ACC112 (cell line): ENCODE data around the gene PLEKHA7.

Experiments used
- H2AFZ ChIP-seq: fragments of 200-600 bp; sonication (generic); one replicate; pipeline ENCODE4 v1.6.0; 2017; ENCODE audit warnings: antibody characterized with exemption, low read length; ENCODE audit not compliant: unreplicated experiment
- H3K27ac ChIP-seq: fragments of 200-600 bp; sonication (generic); 2 replicates; pipeline ENCODE4 v1.5.1; 2014; ENCODE audit warnings: low read depth, mild to moderate bottlenecking, antibody characterized with exemption, low read length, moderate library complexity
- H3K27me3 ChIP-seq: fragments of 200-600 bp; sonication (generic); 2 replicates; pipeline ENCODE4 v1.6.1; 2014; ENCODE audit warnings: mild to moderate bottlenecking, antibody characterized with exemption, low read length, moderate library complexity, mixed read lengths; ENCODE audit not compliant: insufficient read depth
- H3K36me3 ChIP-seq: fragments of 200-600 bp; sonication (generic); 2 replicates; pipeline ENCODE4 v1.6.1; 2016; ENCODE audit warnings: mild to moderate bottlenecking, antibody characterized with exemption, low read length, moderate library complexity, mixed read lengths; ENCODE audit not compliant: insufficient read depth
- H3K4me1 ChIP-seq: fragments of 200-600 bp; sonication (generic); one replicate; pipeline ENCODE4 v1.6.1; 2016; ENCODE audit warnings: low read length, mixed read lengths; ENCODE audit not compliant: insufficient read depth, unreplicated experiment, control insufficient read depth
- H3K4me3 ChIP-seq: fragments of 200-600 bp; sonication (generic); 2 replicates; pipeline ENCODE4 v1.5.1; 2014; ENCODE audit warnings: mild to moderate bottlenecking, low read depth, low read length
- H3K79me2 ChIP-seq: fragments of 200-600 bp; sonication (generic); one replicate; pipeline ENCODE4 v1.6.0; 2016; ENCODE audit warnings: low read length; ENCODE audit not compliant: control insufficient read depth, unreplicated experiment, insufficient read depth

The PLEKHA7 gene

DNA sequence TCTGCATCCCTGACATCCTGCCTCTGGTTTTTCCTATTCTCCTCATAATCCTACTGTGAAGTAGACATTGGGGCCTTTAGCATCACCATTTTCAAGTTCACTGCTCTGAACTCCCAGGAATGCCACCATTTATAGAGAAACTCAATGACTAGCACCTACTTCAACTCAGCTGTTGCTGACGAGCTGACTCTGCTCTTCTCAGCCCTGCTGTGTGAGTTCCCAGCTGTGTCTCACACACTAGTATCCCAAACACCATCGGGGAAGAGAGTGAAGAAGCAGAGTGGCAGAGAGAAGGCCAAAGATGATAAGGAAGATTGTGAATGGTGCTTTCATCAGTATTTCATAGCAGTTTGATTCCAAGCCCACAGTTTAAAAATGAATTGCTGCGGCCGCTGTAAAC is 71.9 kb downstream of the PLEKHA7 start:
- H2AFZ ChIP-seq = no peak overlapping the region
- H3K4me3 ChIP-seq = no peak overlapping the region
- no peaks in the 10 kb centered on the region for H3K36me3 ChIP-seq
- H3K27ac ChIP-seq = no peak overlapping the region
- no peaks in the 10 kb centered on the region for H3K27me3 ChIP-seq
- H3K4me1 ChIP-seq = no peaks in the 10 kb centered on the region
- no peaks in the 10 kb centered on the region for H3K79me2 ChIP-seq

- no peak overlapping the region for H3K27ac ChIP-seq
These were observed 72.3 kb downstream of the PLEKHA7 start for GRCh38 chr11:16941935-16942334.

GRCh38 chr11:16938061-16938460 is 76.2 kb downstream of the PLEKHA7 start:
- Histone ChIP-seq H3K36me3 (no peaks in the 10 kb centered on the region), H3K79me2 (no peaks in the 10 kb centered on the region), H3K4me3 (no peak overlapping the region), H3K27ac (no peak overlapping the region), H2AFZ (no peak overlapping the region), H3K27me3 (peaks cover 12% of the 10 kb centered on the region; the same call in 1 of the 2 replicates), H3K4me1 (no peaks in the 10 kb centered on the region)

More at GRCh38 chr11:16941935-16942334, 72.3 kb downstream of the PLEKHA7 start:
- no peaks in the 10 kb centered on the region for H3K27me3 ChIP-seq
- H2AFZ ChIP-seq = no peak overlapping the region
- no peaks in the 10 kb centered on the region for H3K36me3 ChIP-seq
- no peaks in the 10 kb centered on the region for H3K4me1 ChIP-seq
- no peak overlapping the region for H3K4me3 ChIP-seq
- H3K79me2 ChIP-seq = no peaks in the 10 kb centered on the region

DNA sequence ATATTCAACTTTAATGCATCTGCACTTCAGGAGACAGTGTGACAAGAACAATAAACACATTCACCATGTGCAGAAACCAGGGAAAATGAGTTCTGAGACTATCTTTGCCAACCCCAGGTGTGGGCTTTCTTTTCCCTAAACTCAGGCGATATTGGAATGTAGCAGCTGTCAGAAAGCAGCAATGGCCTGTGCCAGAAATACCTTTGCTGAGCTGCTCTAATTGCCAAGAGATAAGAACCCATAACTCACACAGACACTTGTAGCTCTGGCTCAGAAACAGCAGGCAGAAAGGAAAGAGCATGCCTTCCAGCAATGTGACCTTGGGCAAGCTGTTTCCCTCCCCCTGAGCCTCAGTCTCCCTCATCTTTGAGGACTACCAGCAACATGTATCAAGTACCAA is 77.6 kb downstream of the PLEKHA7 start:
- Histone ChIP-seq H3K4me1 (no peaks in the 10 kb centered on the region), H3K79me2 (no peaks in the 10 kb centered on the region), H2AFZ (no peak overlapping the region)

GRCh38 chr11:16935518-16936302 is 78.5 kb downstream of the PLEKHA7 start:
- Histone ChIP-seq H3K27me3 (peaks cover 27% of the 10 kb centered on the region), H3K4me3 (no peak overlapping the region), H3K4me1 (no peaks in the 10 kb centered on the region), H3K79me2 (no peaks in the 10 kb centered on the region), H3K27ac (no peak overlapping the region), H2AFZ (no peak overlapping the region), H3K36me3 (no peaks in the 10 kb centered on the region)

More for the DNA sequence above, 77.6 kb downstream of the PLEKHA7 start:
- no peak overlapping the region for H3K27ac ChIP-seq
- peaks cover 22% of the 10 kb centered on the region for H3K27me3 ChIP-seq
- no peak overlapping the region for H3K4me3 ChIP-seq
- no peaks in the 10 kb centered on the region for H3K36me3 ChIP-seq

DNA sequence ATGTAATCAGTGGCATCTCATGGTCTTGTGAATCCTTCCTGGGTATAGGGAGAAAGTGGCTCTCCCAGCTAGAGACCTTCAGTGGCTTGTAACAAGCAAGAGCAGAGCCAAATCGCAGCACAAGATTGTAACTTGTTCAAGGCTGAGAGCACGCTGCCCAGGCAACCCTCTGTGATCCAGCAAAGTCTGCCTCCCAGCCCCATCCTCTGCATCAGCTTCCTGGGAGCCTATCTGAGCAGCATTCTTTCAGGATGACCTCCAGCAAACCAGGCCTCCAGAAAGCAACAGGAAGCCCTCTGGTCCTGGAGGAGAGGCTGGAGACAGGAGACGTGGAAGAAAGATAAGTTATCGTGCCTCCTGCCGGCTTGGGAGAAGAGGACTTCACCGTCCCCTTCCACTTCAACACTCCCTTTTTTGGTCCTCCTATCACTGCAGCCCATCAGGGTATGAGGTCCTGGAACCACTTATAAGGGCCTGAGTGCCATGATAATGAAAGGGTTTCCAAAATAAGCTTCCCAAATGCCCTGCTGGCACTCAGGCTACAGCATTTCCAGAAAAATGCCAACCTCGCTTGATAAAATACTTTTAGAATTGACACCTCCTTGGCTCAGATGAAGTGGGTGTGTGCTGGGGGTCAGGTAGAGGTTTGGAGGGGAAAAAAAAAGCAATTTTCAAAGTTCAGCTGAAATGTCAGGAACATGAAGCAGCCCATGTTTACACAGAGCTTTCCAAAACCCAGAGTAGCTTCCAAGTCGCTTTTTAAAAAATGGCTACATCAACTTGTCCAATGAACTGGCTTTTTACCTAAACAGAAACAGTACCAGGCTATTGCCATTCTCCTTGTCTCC is 80.2 kb downstream of the PLEKHA7 start:
- Histone ChIP-seq H3K27ac (no peak overlapping the region), H3K4me3 (no peak overlapping the region), H3K36me3 (no peaks in the 10 kb centered on the region), H3K27me3 (peaks cover 35% of the 10 kb centered on the region), H3K4me1 (no peaks in the 10 kb centered on the region), H2AFZ (no peak overlapping the region), H3K79me2 (no peaks in the 10 kb centered on the region)

GRCh38 chr11:16933291-16933690 is 80.9 kb downstream of the PLEKHA7 start:
- no peaks in the 10 kb centered on the region for H3K79me2 ChIP-seq
- no peaks in the 10 kb centered on the region for H3K36me3 ChIP-seq
- no peak overlapping the region for H3K27ac ChIP-seq
- no peaks in the 10 kb centered on the region for H3K4me1 ChIP-seq
- no peak overlapping the region for H3K4me3 ChIP-seq
- H2AFZ ChIP-seq = no peak overlapping the region
- H3K27me3 ChIP-seq = peaks cover 40% of the 10 kb centered on the region

DNA sequence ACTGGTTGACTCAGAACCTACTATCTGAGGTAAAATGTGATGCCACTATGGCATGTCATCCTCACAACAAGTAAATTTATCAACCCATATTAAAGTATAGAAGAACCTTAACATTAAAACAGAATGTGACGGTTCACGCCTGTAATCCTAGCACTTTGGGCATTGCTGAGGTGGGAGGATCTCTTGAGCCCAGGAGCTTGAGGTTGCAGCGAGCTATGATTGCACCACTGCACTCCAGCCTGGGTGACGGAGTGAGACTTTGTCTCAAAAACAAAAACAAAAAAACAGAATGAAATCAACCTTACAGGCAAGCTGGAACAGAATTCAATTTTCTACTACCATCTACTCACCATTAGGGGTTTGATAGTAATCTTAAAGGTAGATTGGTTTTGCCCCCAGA is 86.2 kb downstream of the PLEKHA7 start:
- no peak overlapping the region for H3K27ac ChIP-seq
- H3K4me3 ChIP-seq = no peak overlapping the region
- H2AFZ ChIP-seq = no peak overlapping the region
- H3K4me1 ChIP-seq = peaks cover 5% of the 10 kb centered on the region
- peaks cover 77% of the 10 kb centered on the region for H3K27me3 ChIP-seq
- H3K36me3 ChIP-seq = no peaks in the 10 kb centered on the region
- H3K79me2 ChIP-seq = no peaks in the 10 kb centered on the region

DNA sequence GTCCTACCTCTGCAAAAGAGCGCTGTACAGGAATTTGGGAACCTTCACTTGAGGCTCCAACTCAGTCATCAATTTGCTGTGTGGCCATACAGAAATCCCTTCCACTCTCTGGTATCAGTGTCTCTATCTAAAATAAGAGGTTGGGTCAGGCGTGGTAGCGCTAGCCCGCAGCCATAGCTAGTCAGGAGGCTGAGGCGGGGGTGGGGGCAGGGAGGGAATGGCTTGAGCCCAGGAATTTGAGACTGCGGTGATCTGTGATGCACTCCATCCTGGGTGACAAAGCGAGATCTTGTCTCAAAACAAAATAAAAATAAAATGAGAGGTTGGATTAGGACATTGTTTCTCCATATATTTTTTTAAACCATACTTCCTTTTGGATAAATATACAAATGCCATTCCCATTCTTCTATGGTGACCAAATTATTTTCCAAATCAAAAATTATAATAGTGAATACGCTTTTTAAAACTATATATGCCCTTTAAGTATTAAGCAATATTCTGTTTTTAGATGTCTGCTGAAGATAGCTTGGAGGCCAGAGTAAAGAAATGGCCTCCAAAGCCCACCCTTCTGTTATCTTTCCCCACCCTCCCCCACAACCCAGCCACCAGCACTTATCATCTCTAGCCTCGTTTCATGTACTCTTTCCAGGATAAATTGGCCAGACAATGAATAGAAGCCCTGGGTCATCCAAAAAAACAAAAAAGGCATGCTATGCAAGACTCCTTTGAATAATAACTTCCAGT is 87.2 kb downstream of the PLEKHA7 start:
- H3K27ac ChIP-seq = no peak overlapping the region
- peaks cover 5% of the 10 kb centered on the region for H3K4me1 ChIP-seq
- H3K79me2 ChIP-seq = no peaks in the 10 kb centered on the region
- H3K27me3 ChIP-seq = peaks cover 77% of the 10 kb centered on the region
- no peaks in the 10 kb centered on the region for H3K36me3 ChIP-seq
- no peak overlapping the region for H3K4me3 ChIP-seq
- no peak overlapping the region for H2AFZ ChIP-seq

DNA sequence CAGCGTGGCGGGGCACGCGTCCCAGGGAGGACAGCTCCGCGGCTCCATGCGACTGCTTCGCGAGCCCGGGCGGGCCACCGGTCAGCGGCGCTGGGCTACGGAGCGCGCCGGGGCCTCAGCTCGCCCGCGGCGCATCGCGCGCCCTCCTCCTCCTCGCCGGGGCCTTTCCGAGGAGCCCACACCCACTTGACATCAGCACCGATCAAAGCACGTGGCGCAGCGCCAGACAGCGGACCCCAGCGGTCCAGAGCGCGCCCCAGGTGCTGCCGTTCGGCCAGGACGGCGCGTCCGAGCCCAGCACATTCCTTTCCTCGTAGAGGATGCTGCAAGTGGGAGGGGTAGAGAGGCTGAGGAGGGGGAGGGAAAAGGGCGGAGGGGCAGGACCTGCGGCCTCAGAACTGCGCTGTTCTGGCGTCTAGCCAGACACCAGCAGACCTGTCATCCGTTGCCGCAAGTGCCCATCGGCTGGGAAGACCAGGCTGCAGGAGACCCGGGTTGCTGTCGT is 88.6 kb downstream of the PLEKHA7 start:
- Histone ChIP-seq H3K4me1 (peaks cover 5% of the 10 kb centered on the region), H3K27me3 (peaks cover 85% of the 10 kb centered on the region), H3K79me2 (no peaks in the 10 kb centered on the region), H3K27ac (no peak overlapping the region), H2AFZ (peak overlapping the region; percentile 28), H3K4me3 (peak overlapping the region; percentile 74), H3K36me3 (no peaks in the 10 kb centered on the region)
